Activated T-cell treated with anti-CD3 and anti-CD28 coated beads, Interleukin-2, amount 50 U/mL, for 1 hour (primary cell): Measurements from ENCODE around the gene ZNF296.
A peak's percentile ranks its signal among the peaks of the same experiment; 100 is the strongest.

Experiments used
- DNase-seq: peaks from one replicate; pipeline ENCODE4 v3.0.0-alpha.2; 2020

Gene ZNF296

GRCh38 chr19:45056831-45057230 is 19.4 kb downstream of the ZNF296 start:
- no peak for DNase-seq

GRCh38 chr19:45051929-45052579 is 24.2 kb downstream of the ZNF296 start:
- no peak for DNase-seq

GRCh38 chr19:45050036-45050435 is 26.2 kb downstream of the ZNF296 start:
- no peak for DNase-seq

GRCh38 chr19:45049073-45049736 is 27.1 kb downstream of the ZNF296 start:
- no peak for DNase-seq

GRCh38 chr19:45047188-45047797 is 29.0 kb downstream of the ZNF296 start:
- DNase-seq, result no peak

- DNase-seq, result no peak
These were observed 29.9 kb downstream of the ZNF296 start for GRCh38 chr19:45046355-45046754.

- DNase-seq, result no peak
These were observed 30.5 kb downstream of the ZNF296 start for GRCh38 chr19:45045671-45046353.

GRCh38 chr19:45041125-45041524 is 35.2 kb downstream of the ZNF296 start:
- no peak for DNase-seq

- DNase-seq, result no peak
These were observed 36.1 kb downstream of the ZNF296 start for GRCh38 chr19:45040059-45040771.

GRCh38 chr19:45038931-45039893 is 37.1 kb downstream of the ZNF296 start, which contains the start of gene CLASRP:
Gene CLASRP (plus strand): TSS chr19:45039045. CDS start chr19:45040213, 1,168 bp downstream.
- peak; percentile 89 for DNase-seq

GRCh38 chr19:45037393-45038169 is 38.7 kb downstream of the ZNF296 start:
- DNase-seq, result no peak

GRCh38 chr19:45035755-45036154 is 40.5 kb downstream of the ZNF296 start:
- DNase-seq, result no peak

GRCh38 chr19:45032421-45032820 is 43.9 kb downstream of the ZNF296 start:
- DNase-seq, result no peak

GRCh38 chr19:45030825-45031224 is 45.5 kb downstream of the ZNF296 start:
- no peak for DNase-seq

- no peak for DNase-seq
These were observed 48.9 kb downstream of the ZNF296 start for GRCh38 chr19:45027371-45027770.

- no peak for DNase-seq
These were observed 51.0 kb downstream of the ZNF296 start for GRCh38 chr19:45025264-45025663.

- DNase-seq, result no peak
These were observed 53.2 kb downstream of the ZNF296 start for GRCh38 chr19:45023048-45023447.

GRCh38 chr19:45021971-45022370 is 54.3 kb downstream of the ZNF296 start:
- no peak for DNase-seq
